ENCODE data around the gene PDCD1LG2. TPM values are rescaled to one million over a fixed set of nuclear protein-coding genes. Genes with fewer than 3 reads are reported as not detected.
"Not testable (repeated sequence)": the region's sequence is repeated elsewhere in the genome, so short reads cannot be mapped to it uniquely, and the experiment has no call there.

PDCD1LG2 gene
- polyA plus RNA-seq, 1 donor: 0.60 TPM

GRCh38 chr9:5493679-5494511 lies 16.4 kb upstream of the PDCD1LG2 start:
- WGBS (ENCODE audit: insufficient coverage, low lambda C conversion rate): 69% methylated on average over 2 of the region's 8 CpGs
- Histone ChIP-seq H3K27me3 (ENCODE audit: control insufficient read depth, insufficient read depth, low read length) (no peaks in the 10 kb centered on the region), H3K4me1 (ENCODE audit: control insufficient read depth, insufficient read depth, low read length) (no peaks in the 10 kb centered on the region), H3K4me3 (ENCODE audit: low read length) (no peak overlapping the region), H3K36me3 (ENCODE audit: control insufficient read depth, insufficient read depth, low read length) (no peaks in the 10 kb centered on the region), H3K27ac (ENCODE audit: low read length) (no peak overlapping the region), H3K9me3 (ENCODE audit: control insufficient read depth, low read depth, low read length) (no peaks in the 10 kb centered on the region)
- DNase-seq: no peak

GRCh38 chr9:5494765-5495164 lies 15.6 kb upstream of the PDCD1LG2 start:
- not testable (repeated sequence) for H3K4me3 ChIP-seq (ENCODE audit: low read length); H3K36me3 ChIP-seq (ENCODE audit: control insufficient read depth, insufficient read depth, low read length); H3K9me3 ChIP-seq (ENCODE audit: control insufficient read depth, low read depth, low read length); H3K27ac ChIP-seq (ENCODE audit: low read length); H3K27me3 ChIP-seq (ENCODE audit: control insufficient read depth, insufficient read depth, low read length); DNase-seq; H3K4me1 ChIP-seq (ENCODE audit: control insufficient read depth, insufficient read depth, low read length)
- WGBS (ENCODE audit: insufficient coverage, low lambda C conversion rate): no CpG with 5 or more reads among the region's 3 CpGs

GRCh38 chr9:5499157-5499556 lies 11.2 kb upstream of the PDCD1LG2 start:
- Histone ChIP-seq H3K36me3 (ENCODE audit: control insufficient read depth, insufficient read depth, low read length) (no peaks in the 10 kb centered on the region), H3K27ac (ENCODE audit: low read length) (no peak overlapping the region), H3K4me1 (ENCODE audit: control insufficient read depth, insufficient read depth, low read length) (no peaks in the 10 kb centered on the region), H3K27me3 (ENCODE audit: control insufficient read depth, insufficient read depth, low read length) (no peaks in the 10 kb centered on the region), H3K4me3 (ENCODE audit: low read length) (no peak overlapping the region), H3K9me3 (ENCODE audit: control insufficient read depth, low read depth, low read length) (no peaks in the 10 kb centered on the region)
- 100% methylated on average over 1 of the region's 1 CpG for WGBS (ENCODE audit: insufficient coverage, low lambda C conversion rate)
- DNase-seq: no peak

GRCh38 chr9:5499889-5500398 lies 10.4 kb upstream of the PDCD1LG2 start:
- peak in 1 of 2 donors; percentile 8 for DNase-seq
- WGBS (ENCODE audit: insufficient coverage, low lambda C conversion rate): 50% methylated on average over 1 of the region's 4 CpGs
- H3K27me3 ChIP-seq (ENCODE audit: control insufficient read depth, insufficient read depth, low read length): no peaks in the 10 kb centered on the region
- H3K36me3 ChIP-seq (ENCODE audit: control insufficient read depth, insufficient read depth, low read length): no peaks in the 10 kb centered on the region
- no peak overlapping the region for H3K4me3 ChIP-seq (ENCODE audit: low read length)
- H3K9me3 ChIP-seq (ENCODE audit: control insufficient read depth, low read depth, low read length): no peaks in the 10 kb centered on the region
- H3K27ac ChIP-seq (ENCODE audit: low read length): no peak overlapping the region
- H3K4me1 ChIP-seq (ENCODE audit: control insufficient read depth, insufficient read depth, low read length): no peaks in the 10 kb centered on the region

GRCh38 chr9:5500441-5501235 lies 9.7 kb upstream of the PDCD1LG2 start:
- Histone ChIP-seq H3K4me3 (ENCODE audit: low read length) (no peak overlapping the region), H3K9me3 (ENCODE audit: control insufficient read depth, low read depth, low read length) (no peaks in the 10 kb centered on the region), H3K27ac (ENCODE audit: low read length) (no peak overlapping the region), H3K36me3 (ENCODE audit: control insufficient read depth, insufficient read depth, low read length) (no peaks in the 10 kb centered on the region), H3K27me3 (ENCODE audit: control insufficient read depth, insufficient read depth, low read length) (no peaks in the 10 kb centered on the region), H3K4me1 (ENCODE audit: control insufficient read depth, insufficient read depth, low read length) (no peaks in the 10 kb centered on the region)
- DNase-seq: no peak
- WGBS (ENCODE audit: insufficient coverage, low lambda C conversion rate): no CpG with 5 or more reads among the region's 18 CpGs

GRCh38 chr9:5502553-5502952 lies 7.8 kb upstream of the PDCD1LG2 start:
- Histone ChIP-seq H3K36me3 (ENCODE audit: control insufficient read depth, insufficient read depth, low read length) (no peaks in the 10 kb centered on the region), H3K27me3 (ENCODE audit: control insufficient read depth, insufficient read depth, low read length) (no peaks in the 10 kb centered on the region), H3K4me1 (ENCODE audit: control insufficient read depth, insufficient read depth, low read length) (no peaks in the 10 kb centered on the region), H3K27ac (ENCODE audit: low read length) (no peak overlapping the region), H3K9me3 (ENCODE audit: control insufficient read depth, low read depth, low read length) (no peaks in the 10 kb centered on the region), H3K4me3 (ENCODE audit: low read length) (no peak overlapping the region)
- DNase-seq: no peak
- WGBS (ENCODE audit: insufficient coverage, low lambda C conversion rate): no CpG with 5 or more reads among the region's 6 CpGs

- no peaks in the 10 kb centered on the region for H3K4me1 ChIP-seq (ENCODE audit: control insufficient read depth, insufficient read depth, low read length)
- no peak overlapping the region for H3K4me3 ChIP-seq (ENCODE audit: low read length)
- H3K27me3 ChIP-seq (ENCODE audit: control insufficient read depth, insufficient read depth, low read length): no peaks in the 10 kb centered on the region
- no peaks in the 10 kb centered on the region for H3K36me3 ChIP-seq (ENCODE audit: control insufficient read depth, insufficient read depth, low read length)
- H3K9me3 ChIP-seq (ENCODE audit: control insufficient read depth, low read depth, low read length): no peaks in the 10 kb centered on the region
- WGBS (ENCODE audit: insufficient coverage, low lambda C conversion rate): no CpG with 5 or more reads among the region's 2 CpGs
- no peak for DNase-seq
- H3K27ac ChIP-seq (ENCODE audit: low read length): no peak overlapping the region
These were observed 758 bp upstream of the PDCD1LG2 start for GRCh38 chr9:5509573-5509972.

GRCh38 chr9:5510989-5511388 lies 658 bp downstream of the PDCD1LG2 start:
- no peak for DNase-seq
- no peaks in the 10 kb centered on the region for H3K36me3 ChIP-seq (ENCODE audit: control insufficient read depth, insufficient read depth, low read length)
- H3K4me1 ChIP-seq (ENCODE audit: control insufficient read depth, insufficient read depth, low read length): no peaks in the 10 kb centered on the region
- no peak overlapping the region for H3K4me3 ChIP-seq (ENCODE audit: low read length)
- H3K27ac ChIP-seq (ENCODE audit: low read length): no peak overlapping the region
- no peaks in the 10 kb centered on the region for H3K9me3 ChIP-seq (ENCODE audit: control insufficient read depth, low read depth, low read length)
- WGBS (ENCODE audit: insufficient coverage, low lambda C conversion rate): no CpG with 5 or more reads among the region's 3 CpGs
- H3K27me3 ChIP-seq (ENCODE audit: control insufficient read depth, insufficient read depth, low read length): no peaks in the 10 kb centered on the region

GRCh38 chr9:5511476-5511875 lies 1.1 kb downstream of the PDCD1LG2 start:
- DNase-seq: no peak
- no peak overlapping the region for H3K4me3 ChIP-seq (ENCODE audit: low read length)
- no peaks in the 10 kb centered on the region for H3K4me1 ChIP-seq (ENCODE audit: control insufficient read depth, insufficient read depth, low read length)
- WGBS (ENCODE audit: insufficient coverage, low lambda C conversion rate): no CpG with 5 or more reads among the region's 1 CpG
- H3K27me3 ChIP-seq (ENCODE audit: control insufficient read depth, insufficient read depth, low read length): no peaks in the 10 kb centered on the region
- no peaks in the 10 kb centered on the region for H3K36me3 ChIP-seq (ENCODE audit: control insufficient read depth, insufficient read depth, low read length)
- H3K9me3 ChIP-seq (ENCODE audit: control insufficient read depth, low read depth, low read length): no peaks in the 10 kb centered on the region
- H3K27ac ChIP-seq (ENCODE audit: low read length): no peak overlapping the region

GRCh38 chr9:5511935-5512580 lies 1.7 kb downstream of the PDCD1LG2 start:
- DNase-seq: no peak
- Histone ChIP-seq H3K9me3 (ENCODE audit: control insufficient read depth, low read depth, low read length) (no peaks in the 10 kb centered on the region), H3K4me3 (ENCODE audit: low read length) (no peak overlapping the region), H3K4me1 (ENCODE audit: control insufficient read depth, insufficient read depth, low read length) (no peaks in the 10 kb centered on the region), H3K27me3 (ENCODE audit: control insufficient read depth, insufficient read depth, low read length) (no peaks in the 10 kb centered on the region), H3K27ac (ENCODE audit: low read length) (no peak overlapping the region), H3K36me3 (ENCODE audit: control insufficient read depth, insufficient read depth, low read length) (no peaks in the 10 kb centered on the region)
- 67% methylated on average over 1 of the region's 6 CpGs for WGBS (ENCODE audit: insufficient coverage, low lambda C conversion rate)

Measured in large intestine (tissue), 3 donors.